Motor neuron (in vitro differentiated cells): ENCODE results near the gene RNF144A. TPM values are rescaled to one million over a fixed set of nuclear protein-coding genes. Genes with fewer than 3 reads are reported as not detected.

Experiments
- ATAC-seq, 8 experiments: fragments of 200-7000 bp; cut with Tn5 transposase; replicated peaks in 6 of 8; 2 replicates each; pipeline ENCODE4 v1.8.0; 2021; ENCODE audit warnings: mild to moderate bottlenecking in 8 of 8, moderate library complexity in 8 of 8
- H3K27ac ChIP-seq, 2 donors: fragments of 250-450 bp; sonication (Bioruptor Pico); 2 replicates each; pipeline ENCODE4 v1.9.0; 2021; ENCODE audit warnings: antibody characterized with exemption in 2 of 2, mild to moderate bottlenecking in 2 of 2, moderate library complexity in 1 of 2
- H3K4me1 ChIP-seq, 2 donors: fragments of 250-450 bp; sonication (Bioruptor Pico); replicated peaks in 1 of 2; 2 replicates each; pipeline ENCODE4 v1.6.1; 2021; ENCODE audit warnings: antibody characterized with exemption in 2 of 2, mild to moderate bottlenecking in 2 of 2, moderate library complexity in 1 of 2
- H3K4me3 ChIP-seq, 5 donors: fragments of 250-450 bp; sonication (Bioruptor Pico); 2 replicates each; pipeline ENCODE4 v1.9.0; 2021; ENCODE audit warnings: antibody characterized with exemption in 5 of 5, mild to moderate bottlenecking in 5 of 5, moderate library complexity in 4 of 5
- WGBS, 10 experiments: fragments of 450-650 bp; shearing (Covaris generic); methylation state at CpG; one replicate each; pipeline ENCODE4 v1.0.0; 2022; 5-methylcytosine and 5-hydroxymethylcytosine counted together
- in situ Hi-C, 9 experiments: fragments of 400-800 bp; cut with MboI; loops; one replicate each; pipeline ENCODE4 v1.15.0; 2021; ENCODE audit warnings: low sequenced_read_pairs in 9 of 9, low pct_unique_long_range_greater_than_20kb in 2 of 9; ENCODE audit not compliant: unreplicated experiment in 9 of 9
- total RNA-seq, 8 experiments: library from RNA; unstranded; fragments of 300-600 nt; gene quantifications; 2 replicates each; pipeline versions ENCODE4 v1.2.3 to v1.2.4, GENCODE V29; 2022

The RNF144A gene
- total RNA-seq, 8 experiments from 2014 or later = 8.3 to 34.8 (median 22.5) TPM

DNA sequence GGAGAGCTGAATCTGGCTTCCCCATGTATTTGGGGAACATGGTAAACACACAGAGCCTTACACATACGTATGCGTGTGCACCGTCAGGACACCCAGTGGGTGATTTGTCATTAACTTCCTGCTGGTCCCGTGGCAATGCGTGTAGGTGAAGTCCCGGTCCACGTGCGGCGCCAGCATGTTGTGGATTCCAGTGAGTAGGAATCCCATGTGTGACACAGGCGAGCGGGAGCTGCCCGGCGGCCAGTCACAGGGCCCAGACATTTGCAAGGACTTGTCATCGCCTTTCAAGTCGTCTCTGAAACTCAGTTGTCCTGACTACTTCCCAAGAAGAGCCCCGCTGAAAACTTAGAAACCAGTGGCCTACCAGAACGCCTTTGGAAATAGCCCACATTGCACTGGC, 102.0 kb downstream of the RNF144A start:
- ATAC-seq = no peak
- 80 to 100% (median 96%) methylated on average over 1 to 13 of the region's 17 CpGs; no CpG with 5 or more reads in 4 of the 10 experiments for WGBS, 10 experiments
- no peak overlapping the region for H3K4me3 ChIP-seq
- no peak overlapping the region for H3K27ac ChIP-seq
- peaks cover 66 to 67% of the 10 kb centered on the region in 2 donors for H3K4me1 ChIP-seq
- in situ Hi-C loops = loop anchor here in 1 of 9 experiments (25.0 kb wide), 1 partner anchor 107 kb away; the partner anchor contains the start of gene RNF144A

- in situ Hi-C loops = loop anchor here in 1 of 9 experiments (25.0 kb wide), 1 partner anchor 108 kb away; the partner anchor contains the start of gene RNF144A
- 78 to 100% (median 93%) methylated on average over 1 to 4 of the region's 6 CpGs; no CpG with 5 or more reads in 6 of the 10 experiments for WGBS, 10 experiments
- no peak for ATAC-seq
- H3K4me1 ChIP-seq = peaks cover 57 to 59% of the 10 kb centered on the region in 2 donors
- H3K4me3 ChIP-seq = no peak overlapping the region
- no peak overlapping the region for H3K27ac ChIP-seq
Observed at GRCh38 chr2:7020059-7020458, 102.8 kb downstream of the RNF144A start.

DNA sequence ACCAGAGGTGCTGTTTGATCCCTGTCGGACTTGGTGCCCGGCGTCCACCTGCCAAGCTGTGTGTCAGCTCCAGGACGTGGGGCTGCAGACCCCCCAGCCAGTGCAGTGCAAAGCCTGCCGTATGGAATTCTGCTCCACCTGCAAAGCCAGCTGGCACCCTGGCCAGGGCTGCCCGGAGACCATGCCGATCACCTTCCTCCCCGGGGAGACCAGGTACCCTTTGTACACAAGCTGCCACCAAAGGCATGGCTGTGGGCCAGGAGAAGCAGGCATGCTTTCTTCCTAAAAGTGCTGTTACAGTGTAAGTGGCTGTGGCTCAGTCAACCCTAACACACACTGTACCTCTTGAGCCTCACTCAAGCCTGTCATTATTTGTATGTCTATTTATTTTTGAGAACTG, 103.3 kb downstream of the RNF144A start:
- Histone ChIP-seq H3K4me1 (peaks cover 54 to 58% of the 10 kb centered on the region in 2 donors), H3K4me3 (no peak overlapping the region), H3K27ac (no peak overlapping the region)
- in situ Hi-C loops = loop anchor here in 1 of 9 experiments (25.0 kb wide), 1 partner anchor 108 kb away; the partner anchor contains the start of gene RNF144A
- no peak for ATAC-seq
- 90 to 100% methylated on average over 1 to 2 of the region's 8 CpGs; no CpG with 5 or more reads in 8 of the 10 experiments for WGBS, 10 experiments

- no peak overlapping the region for H3K27ac ChIP-seq
- 64 to 100% (median 95%) methylated on average over 1 to 6 of the region's 11 CpGs; no CpG with 5 or more reads in 4 of the 10 experiments for WGBS, 10 experiments
- in situ Hi-C loops = loop anchor here in 1 of 9 experiments (25.0 kb wide), 1 partner anchor 109 kb away; the partner anchor contains the start of gene RNF144A
- H3K4me3 ChIP-seq = no peak overlapping the region
- no peak for ATAC-seq
- peaks cover 54 to 58% of the 10 kb centered on the region in 2 donors for H3K4me1 ChIP-seq
Observed at GRCh38 chr2:7020939-7021470, 103.8 kb downstream of the RNF144A start.

GRCh38 chr2:7022492-7023385, 105.5 kb downstream of the RNF144A start:
- no peak overlapping the region for H3K27ac ChIP-seq
- H3K4me1 ChIP-seq = peaks cover 53 to 56% of the 10 kb centered on the region in 2 donors
- no peak overlapping the region for H3K4me3 ChIP-seq
- in situ Hi-C loops = loop anchor here in 1 of 9 experiments (25.0 kb wide), 1 partner anchor 110 kb away; the partner anchor contains the start of gene RNF144A
- 18 to 92% (median 74%) methylated on average over 2 to 9 of the region's 11 CpGs for WGBS, 10 experiments
- peak in 3 of 8 experiments; percentile 12 to 28 (median 17) for ATAC-seq

- no peak overlapping the region for H3K4me3 ChIP-seq
- WGBS, 10 experiments = 0 to 100% (median 97%) methylated on average over 1 to 2 of the region's 2 CpGs; no CpG with 5 or more reads in 4 of the 10 experiments
- ATAC-seq = peak in 1 of 8 experiments; percentile 20
- in situ Hi-C loops = loop anchor here in 1 of 9 experiments (25.0 kb wide), 1 partner anchor 111 kb away; the partner anchor contains the start of gene RNF144A
- H3K27ac ChIP-seq = no peak overlapping the region
- peaks cover 53 to 56% of the 10 kb centered on the region in 2 donors for H3K4me1 ChIP-seq
Observed at GRCh38 chr2:7023542-7023941, 106.3 kb downstream of the RNF144A start.

GRCh38 chr2:7024261-7024660, 107.0 kb downstream of the RNF144A start:
- no peak overlapping the region for H3K4me3 ChIP-seq
- H3K27ac ChIP-seq = no peak overlapping the region
- no peak for ATAC-seq
- H3K4me1 ChIP-seq = peaks cover 53 to 56% of the 10 kb centered on the region in 2 donors
- 82 to 98% (median 91%) methylated on average over 6 to 15 of the region's 18 CpGs for WGBS, 10 experiments
- in situ Hi-C loops = loop anchor here in 1 of 9 experiments (25.0 kb wide), 1 partner anchor 112 kb away; the partner anchor contains the start of gene RNF144A

DNA sequence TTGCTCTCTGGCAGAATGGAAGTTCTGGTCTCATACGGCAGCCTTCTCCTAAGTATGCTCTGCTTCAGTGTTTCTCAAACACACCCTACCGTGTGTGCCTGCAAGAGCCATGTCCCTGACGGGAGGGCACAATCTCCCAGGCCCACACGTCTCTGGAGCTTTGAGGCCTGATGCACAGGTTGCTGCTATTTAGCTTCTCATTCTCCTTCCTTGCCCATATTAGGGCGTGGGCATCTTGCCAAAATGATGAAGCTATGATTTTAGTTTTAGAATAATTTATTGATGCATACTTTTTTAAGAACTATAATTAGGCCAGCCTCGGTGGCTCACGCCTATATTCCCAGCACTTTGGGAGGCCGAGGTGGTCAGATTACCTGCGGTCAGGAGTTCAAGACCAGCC, 107.9 kb downstream of the RNF144A start:
- in situ Hi-C loops = loop anchor here in 1 of 9 experiments (25.0 kb wide), 1 partner anchor 113 kb away; the partner anchor contains the start of gene RNF144A
- WGBS, 10 experiments = 100% methylated on average over 2 to 4 of the region's 9 CpGs; no CpG with 5 or more reads in 5 of the 10 experiments
- Histone ChIP-seq H3K4me3 (no peak overlapping the region), H3K27ac (no peak overlapping the region), H3K4me1 (peaks cover 52 to 53% of the 10 kb centered on the region in 2 donors)
- ATAC-seq = peak in 1 of 8 experiments; percentile 69

- WGBS, 10 experiments = 8 to 100% (median 38%) methylated on average over 1 to 7 of the region's 8 CpGs; no CpG with 5 or more reads in 3 of the 10 experiments
- peak; percentile 68 to 97 (median 88) for ATAC-seq
Observed at GRCh38 chr2:7026742-7027141, 109.5 kb downstream of the RNF144A start.

GRCh38 chr2:7027411-7027810, 110.2 kb downstream of the RNF144A start:
- in situ Hi-C loops = loop anchor here in 1 of 9 experiments (25.0 kb wide), 1 partner anchor 115 kb away; the partner anchor contains the start of gene RNF144A
- Histone ChIP-seq H3K27ac (peak overlapping the region; percentile 58 to 69), H3K4me1 (peaks cover 63 to 68% of the 10 kb centered on the region in 2 donors), H3K4me3 (no peak overlapping the region)
- no peak for ATAC-seq
- 50 to 100% (median 88%) methylated on average over 1 to 4 of the region's 4 CpGs; no CpG with 5 or more reads in 4 of the 10 experiments for WGBS, 10 experiments

More at GRCh38 chr2:7026742-7027141, 109.5 kb downstream of the RNF144A start:
- H3K4me1 ChIP-seq = peaks cover 62 to 67% of the 10 kb centered on the region in 2 donors
- H3K4me3 ChIP-seq = no peak overlapping the region
- in situ Hi-C loops = loop anchor here in 1 of 9 experiments (25.0 kb wide), 1 partner anchor 114 kb away; the partner anchor contains the start of gene RNF144A
- peak overlapping the region; percentile 61 to 69 for H3K27ac ChIP-seq

GRCh38 chr2:7027956-7028655, 110.9 kb downstream of the RNF144A start:
- peak overlapping the region; percentile 46 to 73 for H3K27ac ChIP-seq
- H3K4me3 ChIP-seq = no peak overlapping the region
- H3K4me1 ChIP-seq = peaks cover 58 to 61% of the 10 kb centered on the region in 2 donors
- 50 to 100% (median 82%) methylated on average over 1 to 6 of the region's 15 CpGs; no CpG with 5 or more reads in 3 of the 10 experiments for WGBS, 10 experiments
- in situ Hi-C loops = loop anchor here in 1 of 9 experiments (25.0 kb wide), 1 partner anchor 116 kb away; the partner anchor contains the start of gene RNF144A
- no peak for ATAC-seq

DNA sequence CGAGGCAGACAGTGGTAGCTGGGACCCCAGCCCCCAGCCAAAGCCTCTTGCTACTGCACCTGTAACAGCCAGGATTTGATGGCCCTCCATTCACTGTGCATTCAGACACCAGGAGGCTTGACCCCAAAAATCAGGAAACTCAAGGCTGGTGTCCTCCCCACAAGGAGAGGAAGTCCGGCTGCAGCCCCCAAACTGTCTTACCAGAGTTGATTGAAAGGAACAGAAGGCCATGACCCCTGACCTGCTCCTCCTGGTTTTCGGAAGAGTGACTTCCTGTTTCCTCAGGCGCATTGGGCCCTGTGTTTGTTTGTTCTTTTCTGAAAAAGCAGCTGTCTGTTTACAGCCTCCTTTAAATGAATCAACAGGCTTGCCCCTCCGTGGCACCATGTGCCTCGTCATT, 111.6 kb downstream of the RNF144A start:
- in situ Hi-C loops = loop anchor here in 1 of 9 experiments (25.0 kb wide), 1 partner anchor 117 kb away; the partner anchor contains the start of gene RNF144A
- ATAC-seq = no peak
- Histone ChIP-seq H3K4me1 (peaks cover 52 to 55% of the 10 kb centered on the region in 2 donors), H3K27ac (peak overlapping the region in 1 of 2 donors; percentile 73), H3K4me3 (no peak overlapping the region)
- WGBS, 10 experiments = 77 to 100% (median 93%) methylated on average over 1 to 5 of the region's 6 CpGs; no CpG with 5 or more reads in 3 of the 10 experiments
